Neural cell (in vitro differentiated cells): Measurements from ENCODE around the gene CD2BP2. TPM values are rescaled to one million over a fixed set of nuclear protein-coding genes. Genes with fewer than 3 reads are reported as not detected.

ENCODE experiments used
- H2AFZ ChIP-seq: fragments of 200-600, 300-800 bp; sonication (generic), shearing (Covaris generic); 2 replicates; pipeline ENCODE4 v1.6.0; 2014; ENCODE audit warnings: low read depth, mild to moderate bottlenecking, antibody characterized with exemption, low read length, moderate library complexity
- H3F3A ChIP-seq: fragments of 200-600 bp; shearing (Covaris generic); 2 replicates; pipeline ENCODE4 v1.6.1; 2016; ENCODE audit warnings: mild to moderate bottlenecking, moderate library complexity, mixed read lengths, antibody characterized with exemption, low read length; ENCODE audit not compliant: insufficient read depth, poor library complexity, severe bottlenecking
- H3K27ac ChIP-seq: fragments of 200-600, 300-800 bp; sonication (generic), shearing (Covaris generic); 2 replicates; pipeline ENCODE4 v1.5.1; 2014; ENCODE audit warnings: mild to moderate bottlenecking, low read length, moderate library complexity
- H3K27me3 ChIP-seq: fragments of 300-800, 200-600 bp; sonication (generic), shearing (Covaris generic); 2 replicates; pipeline ENCODE4 v1.6.0; 2014; ENCODE audit warnings: mild to moderate bottlenecking, low read depth, low read length, moderate library complexity; ENCODE audit not compliant: insufficient read depth
- H3K36me3 ChIP-seq: fragments of 300-800, 200-600 bp; sonication (generic), shearing (Covaris generic); 2 replicates; pipeline ENCODE4 v1.5.1; 2014; ENCODE audit warnings: mild to moderate bottlenecking, antibody characterized with exemption, low read length, moderate library complexity; ENCODE audit not compliant: insufficient read depth
- H3K4me2 ChIP-seq: fragments of 300-800, 200-600 bp; sonication (generic), shearing (Covaris generic); 2 replicates; pipeline ENCODE4 v1.6.0; 2014; ENCODE audit warnings: mild to moderate bottlenecking, low read length
- H3K4me3 ChIP-seq: fragments of 300-800, 200-600 bp; sonication (generic), shearing (Covaris generic); 2 replicates; pipeline ENCODE4 v1.5.1; 2014; ENCODE audit warnings: mild to moderate bottlenecking, low read length, moderate library complexity
- H3K79me2 ChIP-seq: fragments of 200-600 bp; shearing (Covaris generic); replicated peaks from 2 replicates; pipeline ENCODE4 v1.6.0; 2014; ENCODE audit warnings: mild to moderate bottlenecking, low read length, moderate library complexity; ENCODE audit not compliant: insufficient read depth
- H3K9ac ChIP-seq: fragments of 300-800, 200-600 bp; sonication (generic), shearing (Covaris generic); 2 replicates; pipeline ENCODE4 v1.6.1; 2016; ENCODE audit warnings: mild to moderate bottlenecking, low read length, mixed read lengths
- H3K9me2 ChIP-seq: fragments of 200-600 bp; shearing (Covaris generic); 2 replicates; pipeline ENCODE4 v1.6.1; 2016; ENCODE audit warnings: mild to moderate bottlenecking, low read length, mixed read lengths; ENCODE audit not compliant: insufficient read depth
- H3K9me3 ChIP-seq: fragments of 200-600, 300-800 bp; sonication (generic), shearing (Covaris generic); 2 replicates; pipeline ENCODE4 v1.6.1; 2016; ENCODE audit warnings: mild to moderate bottlenecking, mixed run types, low read length, moderate library complexity, mixed read lengths
- H4K20me1 ChIP-seq: fragments of 200-600 bp; shearing (Covaris generic); 2 replicates; pipeline ENCODE4 v1.6.1; 2016; ENCODE audit warnings: mild to moderate bottlenecking, mixed run types; ENCODE audit not compliant: insufficient read depth
- EP300 ChIP-seq: fragments of 450-650 bp; conservative IDR thresholded peaks from 2 replicates; pipeline ENCODE4 v1.6.1; 2014; ENCODE audit warnings: antibody characterized with exemption, mild to moderate bottlenecking, moderate library complexity; ENCODE audit not compliant: poor library complexity, severe bottlenecking
- EZH2 ChIP-seq: fragments of 200-600, 300-800 bp; shearing (Covaris generic), sonication (generic); IDR thresholded peaks from 2 replicates; pipeline ENCODE4 v1.6.1; 2014; ENCODE audit warnings: antibody characterized with exemption, low read length, borderline replicate concordance, mild to moderate bottlenecking; ENCODE audit not compliant: insufficient read depth, poor library complexity, severe bottlenecking
- MXI1 ChIP-seq: fragments of 450-650 bp; conservative IDR thresholded peaks from 2 replicates; pipeline ENCODE4 v1.6.1; 2014; ENCODE audit warnings: antibody characterized with exemption, mild to moderate bottlenecking; ENCODE audit not compliant: poor library complexity, severe bottlenecking
- POLR2AphosphoS5 ChIP-seq: IDR thresholded peaks from 2 replicates; pipeline ENCODE4 v1.6.1; 2012
- RAD21 ChIP-seq: fragments of 450-650 bp; conservative IDR thresholded peaks from 2 replicates; pipeline ENCODE4 v1.6.1; 2014; ENCODE audit warnings: antibody characterized with exemption, mild to moderate bottlenecking, moderate library complexity
- SMC3 ChIP-seq: fragments of 450-650 bp; conservative IDR thresholded peaks from 2 replicates; pipeline ENCODE4 v1.6.1; 2014; ENCODE audit warnings: antibody characterized with exemption, mild to moderate bottlenecking, moderate library complexity; ENCODE audit not compliant: poor library complexity
- TAF1 ChIP-seq: IDR thresholded peaks from 2 replicates; pipeline ENCODE4 v1.6.1; 2012; ENCODE audit warnings: low read depth
- polyA plus RNA-seq: library from polyadenylated mRNA; depleted of rRNA; stranded (reverse); fragments of >200 nt; gene quantifications from 2 replicates; pipeline ENCODE4 v1.2.3, GENCODE V29; 2014
- TF ChIP-seq, protein P1 (sequence below): fragments of 450-650 bp; IDR thresholded peaks from 2 replicates; pipeline ENCODE4 v1.5.1; 2014; ENCODE audit warnings: antibody characterized with exemption, mild to moderate bottlenecking, moderate library complexity; ENCODE audit not compliant: poor library complexity, severe bottlenecking
- TF ChIP-seq, protein P2 (sequence below): IDR thresholded peaks from 2 replicates; pipeline ENCODE4 v1.6.1; 2012; ENCODE audit warnings: borderline replicate concordance

Gene CD2BP2
- polyA plus RNA-seq, 1 donor from 2014 or later = 76.3 TPM

DNA sequence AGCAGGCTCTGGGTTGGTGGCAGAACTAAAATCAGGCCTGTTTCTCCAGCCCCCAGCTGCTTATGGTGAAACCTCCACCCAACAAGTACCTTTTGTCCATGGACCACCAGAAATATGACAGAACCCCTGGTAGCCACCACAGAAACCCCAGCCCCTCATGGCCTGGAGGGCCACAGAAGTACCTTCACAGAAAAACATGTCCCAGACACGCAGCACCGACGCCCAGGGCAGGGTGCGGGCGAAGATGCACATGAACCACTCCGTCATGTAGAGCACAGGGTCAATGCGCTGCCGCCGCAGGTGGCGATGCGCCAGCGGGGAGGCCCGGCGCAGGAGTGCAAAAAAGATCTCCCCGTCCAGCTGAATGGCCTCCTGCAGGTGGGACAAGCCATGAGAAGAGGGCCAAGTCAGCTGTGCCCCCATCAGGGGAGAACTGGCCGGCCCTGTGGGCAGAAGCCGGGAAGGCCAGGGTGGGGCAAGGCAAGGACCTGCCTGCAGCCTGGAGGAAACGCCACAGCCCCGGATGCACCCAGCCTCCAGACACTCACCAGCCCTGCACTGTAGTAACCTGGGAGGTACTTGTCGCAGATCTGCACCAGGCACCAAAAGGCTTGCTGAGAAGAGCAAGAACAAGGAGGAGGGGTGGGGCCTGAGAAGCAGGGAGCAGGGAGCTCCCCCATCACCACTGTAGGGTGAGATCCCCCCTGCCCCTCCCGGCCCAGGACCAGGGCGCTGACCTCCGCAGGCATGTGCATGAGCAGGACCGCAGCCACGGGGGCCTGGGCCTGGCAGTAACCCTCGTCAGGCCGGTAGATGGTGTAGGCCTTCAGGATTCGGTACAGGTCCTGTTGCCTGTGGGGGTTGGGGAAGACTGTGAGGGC, 4.1 kb upstream of the CD2BP2 start:
- H3K79me2 ChIP-seq = peaks cover 9% of the 10 kb centered on the region
- H3K36me3 ChIP-seq = no peaks in the 10 kb centered on the region
- H3K9ac ChIP-seq = no peak overlapping the region
- no peak overlapping the region for H2AFZ ChIP-seq
- no peak overlapping the region for H3K4me2 ChIP-seq
- no peaks in the 10 kb centered on the region for H3K9me3 ChIP-seq
- no peak overlapping the region for H3K4me3 ChIP-seq
- no peaks in the 10 kb centered on the region for H3F3A ChIP-seq
- H3K9me2 ChIP-seq = no peaks in the 10 kb centered on the region
- H3K27ac ChIP-seq = no peak overlapping the region
- no peaks in the 10 kb centered on the region for H3K27me3 ChIP-seq
- no peak for TF ChIP-seq EZH2
- TF ChIP-seq RAD21 = no peak
- TF ChIP-seq, protein P1, sequence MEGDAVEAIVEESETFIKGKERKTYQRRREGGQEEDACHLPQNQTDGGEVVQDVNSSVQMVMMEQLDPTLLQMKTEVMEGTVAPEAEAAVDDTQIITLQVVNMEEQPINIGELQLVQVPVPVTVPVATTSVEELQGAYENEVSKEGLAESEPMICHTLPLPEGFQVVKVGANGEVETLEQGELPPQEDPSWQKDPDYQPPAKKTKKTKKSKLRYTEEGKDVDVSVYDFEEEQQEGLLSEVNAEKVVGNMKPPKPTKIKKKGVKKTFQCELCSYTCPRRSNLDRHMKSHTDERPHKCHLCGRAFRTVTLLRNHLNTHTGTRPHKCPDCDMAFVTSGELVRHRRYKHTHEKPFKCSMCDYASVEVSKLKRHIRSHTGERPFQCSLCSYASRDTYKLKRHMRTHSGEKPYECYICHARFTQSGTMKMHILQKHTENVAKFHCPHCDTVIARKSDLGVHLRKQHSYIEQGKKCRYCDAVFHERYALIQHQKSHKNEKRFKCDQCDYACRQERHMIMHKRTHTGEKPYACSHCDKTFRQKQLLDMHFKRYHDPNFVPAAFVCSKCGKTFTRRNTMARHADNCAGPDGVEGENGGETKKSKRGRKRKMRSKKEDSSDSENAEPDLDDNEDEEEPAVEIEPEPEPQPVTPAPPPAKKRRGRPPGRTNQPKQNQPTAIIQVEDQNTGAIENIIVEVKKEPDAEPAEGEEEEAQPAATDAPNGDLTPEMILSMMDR = no peak
- no peak for TF ChIP-seq EP300
- TF ChIP-seq POLR2AphosphoS5 = no peak
- TF ChIP-seq SMC3 = no peak
- TF ChIP-seq MXI1 = no peak
- TF ChIP-seq TAF1 = no peak
- TF ChIP-seq, protein P2, sequence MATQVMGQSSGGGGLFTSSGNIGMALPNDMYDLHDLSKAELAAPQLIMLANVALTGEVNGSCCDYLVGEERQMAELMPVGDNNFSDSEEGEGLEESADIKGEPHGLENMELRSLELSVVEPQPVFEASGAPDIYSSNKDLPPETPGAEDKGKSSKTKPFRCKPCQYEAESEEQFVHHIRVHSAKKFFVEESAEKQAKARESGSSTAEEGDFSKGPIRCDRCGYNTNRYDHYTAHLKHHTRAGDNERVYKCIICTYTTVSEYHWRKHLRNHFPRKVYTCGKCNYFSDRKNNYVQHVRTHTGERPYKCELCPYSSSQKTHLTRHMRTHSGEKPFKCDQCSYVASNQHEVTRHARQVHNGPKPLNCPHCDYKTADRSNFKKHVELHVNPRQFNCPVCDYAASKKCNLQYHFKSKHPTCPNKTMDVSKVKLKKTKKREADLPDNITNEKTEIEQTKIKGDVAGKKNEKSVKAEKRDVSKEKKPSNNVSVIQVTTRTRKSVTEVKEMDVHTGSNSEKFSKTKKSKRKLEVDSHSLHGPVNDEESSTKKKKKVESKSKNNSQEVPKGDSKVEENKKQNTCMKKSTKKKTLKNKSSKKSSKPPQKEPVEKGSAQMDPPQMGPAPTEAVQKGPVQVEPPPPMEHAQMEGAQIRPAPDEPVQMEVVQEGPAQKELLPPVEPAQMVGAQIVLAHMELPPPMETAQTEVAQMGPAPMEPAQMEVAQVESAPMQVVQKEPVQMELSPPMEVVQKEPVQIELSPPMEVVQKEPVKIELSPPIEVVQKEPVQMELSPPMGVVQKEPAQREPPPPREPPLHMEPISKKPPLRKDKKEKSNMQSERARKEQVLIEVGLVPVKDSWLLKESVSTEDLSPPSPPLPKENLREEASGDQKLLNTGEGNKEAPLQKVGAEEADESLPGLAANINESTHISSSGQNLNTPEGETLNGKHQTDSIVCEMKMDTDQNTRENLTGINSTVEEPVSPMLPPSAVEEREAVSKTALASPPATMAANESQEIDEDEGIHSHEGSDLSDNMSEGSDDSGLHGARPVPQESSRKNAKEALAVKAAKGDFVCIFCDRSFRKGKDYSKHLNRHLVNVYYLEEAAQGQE = no peak
- H4K20me1 ChIP-seq = no peaks in the 10 kb centered on the region

DNA sequence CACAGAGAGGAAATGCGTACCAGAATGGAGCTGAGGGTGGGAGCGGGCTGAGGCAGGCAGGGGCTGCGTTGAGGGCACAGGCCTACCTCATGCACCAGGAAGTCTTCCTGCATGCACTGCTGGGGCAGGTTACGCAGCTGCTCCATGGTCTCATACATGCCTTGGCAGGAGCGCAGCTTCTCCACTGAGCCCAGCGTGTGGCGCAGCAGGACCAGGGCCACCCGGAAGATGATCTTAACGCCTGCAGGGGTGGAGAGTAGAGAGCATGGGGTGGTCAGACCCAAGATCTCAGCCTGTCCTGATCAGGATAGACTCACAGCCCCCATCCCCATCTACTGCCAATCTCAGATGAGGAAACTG, 3.4 kb upstream of the CD2BP2 start:
- H3F3A ChIP-seq = no peaks in the 10 kb centered on the region
- H3K27me3 ChIP-seq = no peaks in the 10 kb centered on the region
- H3K9me2 ChIP-seq = no peaks in the 10 kb centered on the region
- no peaks in the 10 kb centered on the region for H3K36me3 ChIP-seq
- H3K9me3 ChIP-seq = no peaks in the 10 kb centered on the region
- H3K4me2 ChIP-seq = no peak overlapping the region
- no peak overlapping the region for H3K27ac ChIP-seq
- TF ChIP-seq EZH2 = no peak
- TF ChIP-seq, protein P1 = no peak
- no peak for TF ChIP-seq MXI1
- TF ChIP-seq, protein P2 = no peak
- no peak for TF ChIP-seq RAD21
- no peak for TF ChIP-seq TAF1
- no peak for TF ChIP-seq POLR2AphosphoS5
- no peak for TF ChIP-seq SMC3
- no peak for TF ChIP-seq EP300
- no peaks in the 10 kb centered on the region for H4K20me1 ChIP-seq
- H3K79me2 ChIP-seq = peaks cover 16% of the 10 kb centered on the region
- no peak overlapping the region for H2AFZ ChIP-seq
- H3K9ac ChIP-seq = no peak overlapping the region
- no peak overlapping the region for H3K4me3 ChIP-seq
